ENCODE data around the gene PCYOX1L. TPM values are rescaled to one million over a fixed set of nuclear protein-coding genes. Genes with fewer than 3 reads are reported as not detected.

PCYOX1L gene
- total RNA-seq, 2 experiments from 2014 or later: 19.9 to 21.0 TPM

DNA sequence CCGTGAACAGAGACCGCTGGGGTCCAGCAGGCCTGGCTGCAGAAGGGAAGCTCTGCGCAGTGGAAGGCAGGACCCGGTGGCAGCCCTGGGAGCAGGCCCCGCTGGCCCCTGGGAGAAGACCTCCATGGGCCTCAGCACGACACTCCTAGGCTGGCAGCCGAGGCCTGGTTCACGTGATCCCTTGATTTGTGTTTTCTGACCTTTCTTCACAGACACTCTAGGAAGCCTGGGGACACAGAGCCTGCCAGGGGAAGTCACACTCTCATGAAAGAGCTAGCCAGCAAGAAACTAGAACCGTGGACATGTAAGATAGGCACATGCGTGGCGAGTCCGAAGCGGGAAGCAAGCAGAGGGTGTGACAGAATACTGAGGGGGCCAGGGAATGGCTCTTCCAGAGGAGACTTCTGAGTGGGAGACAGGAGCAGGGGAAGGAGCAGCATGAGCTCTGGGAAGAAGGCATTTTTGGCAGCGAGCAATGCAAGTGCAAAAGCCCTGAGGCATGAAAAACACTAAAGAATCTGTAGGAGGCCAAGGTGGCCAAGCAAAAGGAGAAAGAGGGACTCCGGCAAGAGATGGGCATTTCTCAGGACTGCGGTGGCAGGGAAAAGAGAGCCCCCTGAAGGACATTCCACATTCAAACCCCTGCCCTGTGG is 47.8 kb downstream of the PCYOX1L start:
- no peaks in the 10 kb centered on the region for H3K4me1 Mint-ChIP-seq (ENCODE audit: low read depth)
- no peaks in the 10 kb centered on the region for H3K36me3 Mint-ChIP-seq (ENCODE audit: low read depth)
- H3K4me3 Mint-ChIP-seq: no peak overlapping the region
- H3K27me3 Mint-ChIP-seq (ENCODE audit: low read depth): no peaks in the 10 kb centered on the region
- no peaks in the 10 kb centered on the region for H3K9me3 Mint-ChIP-seq
- CTCF ChIA-PET: interaction anchor here (0.6 to 1.3 kb wide), 2 partner anchors 11 to 528 kb away, joined by 3 read pairs; no protein-coding TSS in a partner anchor
- DNase-seq: no peak
- intact Hi-C loops (cut with micrococcal nuclease): no loop called here
- no peak overlapping the region for H3K27ac Mint-ChIP-seq

DNA sequence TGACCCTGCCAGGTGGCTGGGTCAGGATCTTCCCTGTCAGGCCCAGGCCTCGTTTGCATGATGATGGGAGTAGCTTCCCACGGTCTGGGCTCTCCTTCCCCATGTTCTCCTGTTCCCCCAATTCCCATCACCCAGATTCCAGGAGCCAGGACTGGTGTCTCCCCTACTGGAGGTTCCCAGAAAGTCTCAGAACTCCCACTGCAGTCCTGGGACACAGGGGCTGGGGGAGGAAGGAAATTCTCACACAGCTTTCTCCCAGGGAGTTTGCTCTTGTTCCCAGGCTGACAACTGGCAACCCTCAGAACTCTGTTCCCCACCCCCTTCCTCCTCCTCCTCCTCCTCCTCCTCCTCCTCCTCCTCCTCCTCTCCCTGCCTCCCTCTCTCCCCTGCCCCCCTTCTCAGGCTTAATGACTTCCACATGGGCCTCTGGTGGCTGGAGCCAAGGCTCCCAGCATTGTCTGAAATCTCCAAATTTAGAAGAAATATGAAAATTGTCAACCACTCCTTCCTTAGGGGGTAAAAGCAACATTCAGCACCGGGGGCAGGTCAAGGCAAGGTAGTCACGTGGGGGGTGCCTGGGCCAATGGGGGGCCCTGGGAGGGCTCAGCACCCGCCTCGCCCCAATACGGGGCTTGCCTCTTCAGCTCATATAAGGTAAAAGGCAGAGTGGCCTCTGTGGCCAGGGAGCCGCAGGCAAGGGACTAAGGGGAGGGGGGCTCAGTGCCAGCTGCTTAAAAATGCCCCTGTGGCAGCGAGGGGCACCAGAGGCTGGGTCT is 48.5 kb downstream of the PCYOX1L start:
- Mint-ChIP-seq H3K27me3 (ENCODE audit: low read depth) (no peaks in the 10 kb centered on the region), H3K36me3 (ENCODE audit: low read depth) (no peaks in the 10 kb centered on the region), H3K9me3 (no peaks in the 10 kb centered on the region), H3K4me1 (ENCODE audit: low read depth) (no peaks in the 10 kb centered on the region), H3K27ac (no peak overlapping the region), H3K4me3 (no peak overlapping the region)
- CTCF ChIA-PET: interaction anchor here (0.6 kb wide), 1 partner anchor 529 kb away, joined by 3 read pairs; no protein-coding TSS in a partner anchor
- intact Hi-C loops (cut with micrococcal nuclease): no loop called here
- DNase-seq: no peak

DNA sequence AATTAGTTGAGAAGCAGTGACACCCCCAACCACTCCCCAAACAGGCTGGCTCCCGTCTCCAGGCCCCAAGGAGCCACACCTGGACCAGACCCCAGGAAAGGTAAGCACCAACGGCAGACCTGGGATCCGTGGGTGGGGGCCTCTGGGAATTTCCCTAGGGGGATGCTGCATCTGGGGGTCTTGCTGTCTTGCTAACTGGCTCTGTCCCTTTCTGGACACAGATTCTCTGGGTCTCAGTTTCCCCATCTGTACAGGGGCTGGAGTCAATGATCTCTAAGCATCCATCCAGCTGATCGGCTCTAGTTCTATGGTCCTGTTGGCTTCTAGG is 49.1 kb downstream of the PCYOX1L start:
- Mint-ChIP-seq H3K27ac (no peak overlapping the region), H3K4me3 (no peak overlapping the region), H3K9me3 (no peaks in the 10 kb centered on the region), H3K36me3 (ENCODE audit: low read depth) (no peaks in the 10 kb centered on the region), H3K4me1 (ENCODE audit: low read depth) (no peaks in the 10 kb centered on the region), H3K27me3 (ENCODE audit: low read depth) (no peaks in the 10 kb centered on the region)
- no peak for DNase-seq
- intact Hi-C loops (cut with micrococcal nuclease): no loop called here
- CTCF ChIA-PET: no interaction called here

DNA sequence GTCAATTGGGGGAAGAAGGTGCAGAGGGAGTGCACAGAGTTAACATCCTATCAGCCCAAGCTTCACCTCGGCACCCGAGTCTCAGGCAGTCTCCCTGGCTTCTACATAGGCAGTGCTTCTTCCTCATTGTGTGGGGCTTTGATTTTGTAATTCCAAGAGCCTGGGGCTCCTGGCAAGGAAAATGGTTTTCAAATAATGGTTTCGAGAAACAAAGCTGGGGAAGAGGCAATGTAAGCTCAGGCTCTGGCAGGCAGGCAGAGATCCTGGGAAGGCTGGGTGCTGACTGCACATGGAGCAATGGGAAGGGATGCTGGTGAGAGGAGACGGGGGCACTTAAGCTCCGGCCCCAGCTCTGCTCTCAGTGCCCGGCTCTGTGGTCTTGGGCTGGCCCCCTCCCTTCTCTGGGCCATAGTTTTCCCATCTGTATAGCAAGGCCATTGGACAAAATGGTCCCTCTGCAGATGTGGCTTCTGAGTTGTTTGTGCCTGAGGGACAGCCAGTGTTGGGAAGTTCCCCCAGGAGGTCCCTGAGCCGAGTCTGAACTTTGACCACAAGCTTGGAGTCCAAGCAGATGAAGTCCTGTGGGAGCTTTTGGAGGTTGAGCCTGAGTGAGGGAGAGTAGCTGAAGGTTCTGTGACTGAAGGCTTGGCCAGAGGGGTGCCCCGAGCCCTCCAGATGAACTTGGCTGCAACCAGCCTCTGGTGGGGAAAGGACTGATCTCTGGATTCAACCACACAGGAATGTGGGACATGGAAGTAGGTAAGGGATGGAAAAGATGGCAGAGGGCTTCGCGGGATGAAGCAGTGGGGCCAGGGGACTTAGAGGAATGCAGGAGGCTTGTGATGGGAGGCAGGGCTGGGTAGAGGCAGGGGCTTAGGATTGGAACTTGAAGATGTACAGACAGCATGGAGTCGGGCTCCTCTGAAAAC is 49.7 kb downstream of the PCYOX1L start:
- intact Hi-C loops (cut with micrococcal nuclease): no loop called here
- H3K4me3 Mint-ChIP-seq: no peak overlapping the region
- no peak for DNase-seq
- H3K36me3 Mint-ChIP-seq (ENCODE audit: low read depth): no peaks in the 10 kb centered on the region
- CTCF ChIA-PET: interaction anchor here (0.9 to 1.0 kb wide), 3 partner anchors 27 to 45 kb away, joined by 3 to 4 read pairs (median 3); no protein-coding TSS in a partner anchor
- no peaks in the 10 kb centered on the region for H3K9me3 Mint-ChIP-seq
- H3K27ac Mint-ChIP-seq: no peak overlapping the region
- H3K4me1 Mint-ChIP-seq (ENCODE audit: low read depth): no peaks in the 10 kb centered on the region
- no peaks in the 10 kb centered on the region for H3K27me3 Mint-ChIP-seq (ENCODE audit: low read depth)

DNA sequence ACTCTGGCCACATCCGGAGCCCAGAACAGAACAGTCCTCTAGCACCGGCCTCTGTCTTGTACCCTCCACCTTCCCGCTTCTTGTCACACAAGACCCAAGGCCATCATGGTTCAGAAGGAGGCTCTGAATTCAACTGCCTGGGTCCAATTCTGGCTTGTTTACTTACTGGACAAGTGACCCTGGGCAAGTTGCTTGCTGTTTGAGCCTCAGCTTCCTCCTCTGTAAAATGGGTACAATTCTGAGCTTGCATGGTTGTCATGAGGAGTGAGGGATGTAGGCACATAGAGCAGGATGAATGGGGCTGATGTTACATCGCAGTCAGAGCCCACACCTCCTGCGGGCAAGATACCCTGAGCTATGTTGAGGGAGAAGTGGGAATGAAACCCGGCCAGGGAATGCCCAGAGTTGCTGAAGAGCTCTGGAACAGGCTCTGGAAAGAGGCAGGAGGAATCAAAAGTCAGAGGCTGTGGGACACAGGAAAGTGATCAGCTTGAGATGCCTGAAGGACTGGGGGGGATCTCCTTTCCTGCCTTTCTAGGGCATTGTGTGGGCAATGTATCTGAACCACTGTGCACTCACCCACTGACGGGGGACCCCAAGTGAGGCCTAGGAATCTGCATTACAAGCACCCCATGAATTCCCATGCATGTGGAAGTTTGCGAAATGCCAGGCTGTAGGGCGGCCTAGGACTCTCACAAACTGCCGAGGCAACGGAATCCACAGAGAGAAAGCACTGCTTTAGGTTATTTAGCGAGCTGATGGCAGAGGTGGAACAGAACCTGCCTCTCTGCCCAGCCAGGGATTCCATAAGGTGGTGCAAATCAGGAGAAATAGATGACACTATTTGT is 50.6 kb downstream of the PCYOX1L start:
- Mint-ChIP-seq H3K4me3 (no peak overlapping the region), H3K27me3 (ENCODE audit: low read depth) (no peaks in the 10 kb centered on the region), H3K4me1 (ENCODE audit: low read depth) (no peaks in the 10 kb centered on the region), H3K36me3 (ENCODE audit: low read depth) (no peaks in the 10 kb centered on the region), H3K27ac (no peak overlapping the region), H3K9me3 (no peaks in the 10 kb centered on the region)
- CTCF ChIA-PET: interaction anchor here (0.6 to 1.0 kb wide), 4 partner anchors 26 to 456 kb away, joined by 3 to 4 read pairs (median 3); no protein-coding TSS in a partner anchor
- intact Hi-C loops (cut with micrococcal nuclease): no loop called here
- DNase-seq: no peak

DNA sequence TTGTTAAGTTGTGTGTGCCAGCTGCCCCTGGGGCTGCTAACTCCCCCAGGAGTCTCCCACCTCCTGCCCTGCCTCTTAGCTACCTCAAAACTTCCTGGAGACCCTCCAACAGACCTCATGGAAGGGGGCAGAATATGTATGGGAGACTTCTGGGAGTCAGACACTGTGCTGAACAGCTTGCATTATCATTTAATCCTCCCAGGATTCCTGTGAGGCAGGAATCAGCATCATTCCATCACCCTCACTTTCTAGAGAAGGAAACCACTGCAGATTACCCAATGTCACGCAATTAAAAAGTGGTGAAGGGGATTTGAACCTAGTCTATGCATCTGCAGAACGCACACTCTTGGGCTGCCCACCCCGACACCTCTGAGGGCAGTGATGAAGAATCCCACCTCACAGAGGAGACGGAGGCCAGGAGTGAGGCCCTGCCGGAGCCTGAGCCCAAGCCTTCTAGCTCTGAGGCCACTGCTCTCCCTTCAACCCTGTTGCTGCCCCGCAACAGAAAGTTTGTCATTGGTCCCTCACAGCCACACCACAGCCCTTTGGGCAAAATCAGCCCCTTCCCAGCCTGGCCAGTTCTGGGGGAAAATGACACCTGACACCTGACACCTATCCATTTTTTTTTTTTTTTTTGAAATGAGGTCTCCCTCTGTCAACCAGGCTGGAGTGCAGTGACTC is 51.6 kb downstream of the PCYOX1L start:
- DNase-seq: no peak
- CTCF ChIA-PET: interaction anchor here (0.6 kb wide), 1 partner anchor 455 kb away, joined by 3 read pairs; no protein-coding TSS in a partner anchor
- H3K36me3 Mint-ChIP-seq (ENCODE audit: low read depth): no peaks in the 10 kb centered on the region
- no peaks in the 10 kb centered on the region for H3K4me1 Mint-ChIP-seq (ENCODE audit: low read depth)
- intact Hi-C loops (cut with micrococcal nuclease): no loop called here
- H3K27me3 Mint-ChIP-seq (ENCODE audit: low read depth): no peaks in the 10 kb centered on the region
- no peak overlapping the region for H3K4me3 Mint-ChIP-seq
- no peaks in the 10 kb centered on the region for H3K9me3 Mint-ChIP-seq
- H3K27ac Mint-ChIP-seq: no peak overlapping the region

DNA sequence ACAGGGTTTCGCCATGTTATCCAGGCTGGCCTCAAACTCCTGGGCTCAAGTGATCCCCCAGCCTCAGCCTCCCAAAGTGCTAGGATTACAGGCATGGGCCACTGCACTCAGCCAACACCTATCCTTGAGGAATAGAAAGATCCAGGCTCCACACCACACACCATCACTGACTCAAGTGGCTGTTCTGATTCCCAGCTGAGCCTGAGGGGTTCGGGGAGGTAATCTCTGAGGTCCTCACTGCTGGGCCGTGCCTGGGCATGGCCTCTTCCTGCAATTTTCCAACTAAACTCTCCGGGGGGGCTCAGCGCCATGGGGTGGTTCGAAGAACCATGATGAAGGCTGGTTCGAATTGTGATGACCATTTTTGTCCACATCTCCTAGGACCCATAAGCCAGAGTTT is 52.2 kb downstream of the PCYOX1L start:
- no peak overlapping the region for H3K27ac Mint-ChIP-seq
- CTCF ChIA-PET: interaction anchor here (1.1 kb wide), 1 partner anchor 19 kb away, joined by 3 read pairs; no protein-coding TSS in a partner anchor
- intact Hi-C loops (cut with micrococcal nuclease): no loop called here
- H3K27me3 Mint-ChIP-seq (ENCODE audit: low read depth): no peaks in the 10 kb centered on the region
- H3K36me3 Mint-ChIP-seq (ENCODE audit: low read depth): no peaks in the 10 kb centered on the region
- no peak overlapping the region for H3K4me3 Mint-ChIP-seq
- no peak for DNase-seq
- H3K9me3 Mint-ChIP-seq: no peaks in the 10 kb centered on the region
- no peaks in the 10 kb centered on the region for H3K4me1 Mint-ChIP-seq (ENCODE audit: low read depth)

DNA sequence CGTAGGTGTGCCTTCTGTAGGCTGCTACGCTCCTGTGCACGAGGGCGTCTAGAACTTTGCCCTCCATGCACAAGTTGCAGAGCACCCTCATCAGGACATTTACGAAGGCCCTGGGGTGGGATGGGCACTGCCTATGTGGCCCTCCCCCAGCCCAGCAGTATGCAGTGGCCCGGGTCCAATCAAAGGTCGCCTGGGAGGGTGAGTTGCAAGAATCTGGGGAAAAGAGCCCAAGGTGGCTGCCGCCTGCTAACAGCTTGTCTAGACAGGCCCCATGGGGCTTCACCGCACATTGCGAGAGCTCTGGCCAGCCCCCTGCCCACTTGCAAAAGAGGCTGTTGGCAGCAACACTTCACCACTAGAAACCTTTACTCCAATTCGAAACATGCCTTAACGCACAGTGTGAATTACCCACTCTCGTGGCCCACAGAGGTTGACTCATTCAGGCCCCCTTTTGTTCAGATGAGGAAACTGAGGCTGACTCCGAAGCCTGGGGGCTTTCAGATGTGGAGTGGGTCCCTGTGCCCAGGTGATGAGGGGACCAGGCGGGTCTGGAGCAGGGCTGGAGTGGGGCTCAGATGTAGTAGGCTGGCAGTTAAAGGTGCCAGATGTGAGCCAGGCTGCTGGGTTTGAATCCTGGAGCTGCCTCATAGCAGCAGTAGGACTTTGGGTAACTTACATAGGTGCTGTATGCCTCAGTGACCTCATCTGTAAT is 53.0 kb downstream of the PCYOX1L start:
- no peaks in the 10 kb centered on the region for H3K27me3 Mint-ChIP-seq (ENCODE audit: low read depth)
- H3K4me3 Mint-ChIP-seq: no peak overlapping the region
- H3K4me1 Mint-ChIP-seq (ENCODE audit: low read depth): no peaks in the 10 kb centered on the region
- H3K36me3 Mint-ChIP-seq (ENCODE audit: low read depth): no peaks in the 10 kb centered on the region
- no peak for DNase-seq
- CTCF ChIA-PET: interaction anchor here (1.1 kb wide), 2 partner anchors 18 to 25 kb away, joined by 3 read pairs; no protein-coding TSS in a partner anchor
- intact Hi-C loops (cut with micrococcal nuclease): no loop called here
- no peak overlapping the region for H3K27ac Mint-ChIP-seq
- no peaks in the 10 kb centered on the region for H3K9me3 Mint-ChIP-seq

DNA sequence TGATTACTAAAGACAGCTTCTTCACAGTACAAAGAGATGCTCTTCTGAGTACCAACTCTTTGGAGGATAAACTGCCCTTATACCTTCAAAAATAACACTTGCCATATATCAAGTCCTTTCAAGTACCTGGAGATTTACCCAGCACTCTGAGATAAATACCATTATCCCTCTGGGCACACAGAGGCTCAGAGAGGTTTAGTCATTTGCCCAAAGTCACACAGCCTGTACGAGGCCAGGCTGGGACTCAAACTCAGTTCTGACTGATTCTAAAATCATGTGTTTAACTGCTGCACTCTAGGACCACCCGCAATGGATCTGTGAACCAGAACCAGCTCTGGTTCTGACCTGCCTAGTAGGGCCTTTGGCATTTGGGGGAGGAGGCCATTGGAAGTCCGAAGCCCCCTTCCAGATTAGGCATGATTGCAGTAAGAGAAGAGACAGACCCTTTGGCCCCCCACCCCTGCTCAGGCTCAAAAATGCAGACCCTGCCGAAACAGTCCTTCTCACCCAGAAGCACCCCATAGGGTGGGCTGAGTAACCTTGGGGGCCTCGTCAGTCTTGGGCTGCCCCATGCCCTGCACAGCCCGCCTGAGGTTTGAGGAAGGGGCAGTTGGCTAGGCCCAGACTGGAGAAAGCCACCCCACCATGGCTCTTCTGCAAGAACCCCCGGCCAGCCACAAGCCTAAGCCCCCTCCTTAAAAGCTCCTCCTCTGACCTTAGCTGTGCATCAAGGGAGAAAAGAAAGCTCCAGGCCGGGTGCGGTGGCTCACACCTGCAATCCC is 54.1 kb downstream of the PCYOX1L start:
- CTCF ChIA-PET: interaction anchor here (1.1 to 2.2 kb wide), 3 partner anchors 11 to 24 kb away, joined by 3 to 8 read pairs (median 5); no protein-coding TSS in a partner anchor
- Mint-ChIP-seq H3K27me3 (ENCODE audit: low read depth) (no peaks in the 10 kb centered on the region), H3K4me1 (ENCODE audit: low read depth) (no peaks in the 10 kb centered on the region), H3K9me3 (no peaks in the 10 kb centered on the region), H3K4me3 (no peak overlapping the region), H3K27ac (no peak overlapping the region), H3K36me3 (ENCODE audit: low read depth) (no peaks in the 10 kb centered on the region)
- intact Hi-C loops (cut with micrococcal nuclease): no loop called here
- no peak for DNase-seq

DNA sequence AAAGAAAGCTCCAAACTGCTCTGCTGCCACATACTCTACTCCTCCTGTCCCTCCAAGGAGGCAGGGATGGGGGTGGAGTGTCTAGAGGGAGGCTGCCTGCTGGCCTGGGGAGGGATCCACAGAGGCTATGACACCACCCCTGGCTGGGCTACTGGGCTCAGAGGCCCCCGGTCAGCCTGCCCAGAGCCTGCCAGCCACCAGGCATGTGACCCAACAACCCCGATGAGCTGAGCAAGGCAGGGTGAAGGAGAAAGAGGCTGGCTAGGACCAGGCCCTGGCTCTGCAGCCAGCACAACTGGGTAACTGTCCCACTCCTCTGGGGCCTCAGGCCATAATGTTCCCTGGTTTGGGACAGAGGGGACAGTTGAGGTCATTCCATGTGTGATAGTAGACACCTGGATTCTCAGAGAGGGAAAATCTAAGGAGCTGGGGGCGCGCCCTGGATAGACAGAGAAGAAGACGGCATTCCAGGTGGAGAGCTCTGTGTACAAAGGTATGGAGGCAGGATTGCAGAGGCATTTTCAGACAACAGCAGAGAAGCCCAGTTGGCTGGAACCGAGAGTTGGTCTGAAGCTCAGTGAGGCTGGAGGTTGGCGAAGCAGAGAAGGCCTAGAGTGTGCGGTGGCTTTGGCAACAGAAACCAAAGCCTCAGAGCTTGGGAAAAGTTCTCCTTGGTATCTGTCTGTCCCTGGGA is 55.1 kb downstream of the PCYOX1L start:
- intact Hi-C loops (cut with micrococcal nuclease): no loop called here
- no peaks in the 10 kb centered on the region for H3K9me3 Mint-ChIP-seq
- CTCF ChIA-PET: interaction anchor here (0.9 to 2.2 kb wide), 4 partner anchors 10 to 30 kb away, joined by 3 to 8 read pairs (median 4); no protein-coding TSS in a partner anchor
- H3K27ac Mint-ChIP-seq: no peak overlapping the region
- H3K4me3 Mint-ChIP-seq: no peak overlapping the region
- no peaks in the 10 kb centered on the region for H3K27me3 Mint-ChIP-seq (ENCODE audit: low read depth)
- DNase-seq: no peak
- H3K36me3 Mint-ChIP-seq (ENCODE audit: low read depth): no peaks in the 10 kb centered on the region
- H3K4me1 Mint-ChIP-seq (ENCODE audit: low read depth): no peaks in the 10 kb centered on the region
